ENCODE results near the gene IL17C. TPM values are rescaled to one million over a fixed set of nuclear protein-coding genes. Genes with fewer than 3 reads are reported as not detected.
A peak's percentile ranks its signal among the peaks of the same experiment; 100 is the strongest.

The IL17C gene
- polyA plus RNA-seq, 1 donor from 2014 or later: not detected

DNA sequence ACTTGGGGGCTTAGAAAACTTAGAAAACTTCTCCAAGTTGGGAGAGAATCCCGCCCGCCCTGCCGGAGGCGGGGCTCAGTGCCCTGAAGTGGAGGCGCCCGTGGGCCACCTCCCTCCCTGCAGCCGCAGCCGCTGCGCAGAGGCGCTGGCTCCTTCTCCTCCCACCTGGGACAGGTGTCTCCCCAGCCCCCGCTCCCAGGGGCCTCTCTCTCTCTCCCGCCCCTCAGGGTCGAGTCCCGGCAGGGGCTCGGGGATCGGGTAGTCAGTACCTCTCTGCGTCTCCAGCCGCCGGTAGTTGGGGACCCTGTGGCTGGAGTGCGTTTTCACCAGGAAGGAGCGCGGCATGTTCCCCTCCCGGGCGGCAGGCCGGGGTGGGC lies 47.7 kb downstream of the IL17C start:
- no peaks in the 10 kb centered on the region for H4K20me1 ChIP-seq (ENCODE audit: insufficient read depth)
- TF ChIP-seq RAD21 (conservative IDR thresholded peaks at IDR 0.05) (no peak), REST (IDR thresholded peaks at IDR 0.05; ENCODE audit: borderline replicate concordance) (no peak), MXI1 (conservative IDR thresholded peaks at IDR 0.05; ENCODE audit: poor library complexity, severe bottlenecking) (no peak), SMC3 (conservative IDR thresholded peaks at IDR 0.05; ENCODE audit: poor library complexity) (no peak), POLR2AphosphoS5 (IDR thresholded peaks at IDR 0.05) (no peak), CTCF (IDR thresholded peaks at IDR 0.05; ENCODE audit: poor library complexity, severe bottlenecking) (no peak)
- no peaks in the 10 kb centered on the region for H3K79me2 ChIP-seq (replicated peaks; ENCODE audit: insufficient read depth, low read length)
- H3K4me2 ChIP-seq (ENCODE audit: low read length): no peak overlapping the region
- H3K9ac ChIP-seq (ENCODE audit: low read length): peak overlapping the region; percentile 3
- H3K27me3 ChIP-seq (ENCODE audit: insufficient read depth, low read depth, low read length): peaks cover 45% of the 10 kb centered on the region
- H2AFZ ChIP-seq (ENCODE audit: low read depth, low read length): no peak overlapping the region
- no peak overlapping the region for H3K27ac ChIP-seq (ENCODE audit: low read length)
- no peaks in the 10 kb centered on the region for H3K9me2 ChIP-seq (ENCODE audit: insufficient read depth, low read length)
- no peaks in the 10 kb centered on the region for H3K9me3 ChIP-seq (ENCODE audit: low read length)
- no peaks in the 10 kb centered on the region for H3K36me3 ChIP-seq (ENCODE audit: insufficient read depth, low read length)
- no peaks in the 10 kb centered on the region for H3F3A ChIP-seq (ENCODE audit: insufficient read depth, low read length, poor library complexity, severe bottlenecking)
- H3K4me3 ChIP-seq (ENCODE audit: low read length): peak overlapping the region; percentile 68

DNA sequence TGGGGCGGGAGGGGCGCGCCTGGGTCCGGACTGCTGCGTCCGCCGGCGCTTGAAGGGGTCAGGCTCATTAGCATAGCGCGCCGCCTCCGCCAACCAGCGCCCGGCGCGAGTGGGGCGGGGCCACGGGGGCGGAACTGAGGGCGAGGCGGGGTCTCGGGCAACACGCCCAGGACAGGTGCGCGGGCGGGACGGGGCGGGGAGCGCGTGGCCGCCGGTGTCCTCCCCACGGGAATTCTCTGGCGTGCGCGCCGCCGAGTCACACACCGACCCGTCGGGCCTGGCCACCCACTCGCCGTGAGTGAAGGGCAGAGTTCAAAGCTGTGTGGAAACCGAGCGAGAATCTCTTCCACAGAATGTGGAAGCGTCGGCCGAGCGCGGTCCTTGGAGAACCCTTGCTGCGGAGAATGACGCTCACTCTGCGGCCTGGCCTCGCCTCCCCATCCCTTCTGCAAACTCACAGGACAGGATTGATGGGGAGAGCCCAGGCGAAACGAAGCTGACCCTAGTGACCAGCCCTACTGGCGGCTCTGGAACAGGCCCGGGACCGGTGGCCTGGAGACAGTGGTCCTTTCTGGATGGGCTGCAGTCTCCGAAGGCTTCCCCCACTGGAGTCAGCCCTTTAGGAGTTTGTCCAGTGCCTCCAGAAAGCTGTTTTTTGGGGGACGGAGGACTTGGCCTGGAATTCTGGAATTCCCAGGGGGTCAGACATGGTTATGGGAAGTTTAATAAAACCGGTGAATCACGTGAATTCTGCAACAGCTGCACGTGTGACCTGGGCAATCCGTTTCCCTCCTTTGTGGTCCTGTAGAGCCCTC lies 48.3 kb downstream of the IL17C start, which contains the start of gene SNAI3:
TSS of gene SNAI3 (minus strand) at position 69 of the 815 bp plus-strand sequence. CDS start 101 bp downstream, outside the sequence.
- H3F3A ChIP-seq (ENCODE audit: insufficient read depth, low read length, poor library complexity, severe bottlenecking): no peaks in the 10 kb centered on the region
- no peaks in the 10 kb centered on the region for H3K9me2 ChIP-seq (ENCODE audit: insufficient read depth, low read length)
- no peak within 1 kb of the TSS for H3K27ac ChIP-seq (ENCODE audit: low read length)
- TF ChIP-seq RAD21 (conservative IDR thresholded peaks at IDR 0.05) (no peak), MXI1 (conservative IDR thresholded peaks at IDR 0.05; ENCODE audit: poor library complexity, severe bottlenecking) (peak; percentile 34)
- peak within 1 kb of the TSS; percentile 25 for H3K4me2 ChIP-seq (ENCODE audit: low read length)
- no peaks in the 10 kb centered on the region for H3K36me3 ChIP-seq (ENCODE audit: insufficient read depth, low read length)
- no peak within 1 kb of the TSS for H2AFZ ChIP-seq (ENCODE audit: low read depth, low read length)
- H3K4me3 ChIP-seq (ENCODE audit: low read length): peak within 1 kb of the TSS; percentile 68
- H3K27me3 ChIP-seq (ENCODE audit: insufficient read depth, low read depth, low read length): peaks cover 45% of the 10 kb centered on the region
- H3K9me3 ChIP-seq (ENCODE audit: low read length): no peaks in the 10 kb centered on the region
- no peaks in the 10 kb centered on the region for H4K20me1 ChIP-seq (ENCODE audit: insufficient read depth)
- no peaks in the 10 kb centered on the region for H3K79me2 ChIP-seq (replicated peaks; ENCODE audit: insufficient read depth, low read length)
- H3K9ac ChIP-seq (ENCODE audit: low read length): peak within 1 kb of the TSS; percentile 3

- H3K9me3 ChIP-seq (ENCODE audit: low read length): no peaks in the 10 kb centered on the region
- no peak overlapping the region for H3K4me2 ChIP-seq (ENCODE audit: low read length)
- no peak overlapping the region for H3K4me3 ChIP-seq (ENCODE audit: low read length)
- no peaks in the 10 kb centered on the region for H3K79me2 ChIP-seq (replicated peaks; ENCODE audit: insufficient read depth, low read length)
- no peak for TF ChIP-seq POLR2AphosphoS5 (IDR thresholded peaks at IDR 0.05)
- no peak for TF ChIP-seq REST (IDR thresholded peaks at IDR 0.05; ENCODE audit: borderline replicate concordance)
- TF ChIP-seq SMC3 (conservative IDR thresholded peaks at IDR 0.05; ENCODE audit: poor library complexity): no peak
- no peak for TF ChIP-seq TAF1 (IDR thresholded peaks at IDR 0.05; ENCODE audit: low read depth)
- no peak for TF ChIP-seq EZH2 (IDR thresholded peaks at IDR 0.05; ENCODE audit: borderline replicate concordance, insufficient read depth, low read length, poor library complexity, severe bottlenecking)
- TF ChIP-seq RAD21 (conservative IDR thresholded peaks at IDR 0.05): no peak
- no peak for TF ChIP-seq MXI1 (conservative IDR thresholded peaks at IDR 0.05; ENCODE audit: poor library complexity, severe bottlenecking)
- no peak for TF ChIP-seq CTCF (IDR thresholded peaks at IDR 0.05; ENCODE audit: poor library complexity, severe bottlenecking)
- TF ChIP-seq EP300 (conservative IDR thresholded peaks at IDR 0.05; ENCODE audit: poor library complexity, severe bottlenecking): no peak
- no peaks in the 10 kb centered on the region for H3K36me3 ChIP-seq (ENCODE audit: insufficient read depth, low read length)
- no peaks in the 10 kb centered on the region for H3F3A ChIP-seq (ENCODE audit: insufficient read depth, low read length, poor library complexity, severe bottlenecking)
- no peak overlapping the region for H3K27ac ChIP-seq (ENCODE audit: low read length)
- H2AFZ ChIP-seq (ENCODE audit: low read depth, low read length): no peak overlapping the region
- H3K9ac ChIP-seq (ENCODE audit: low read length): no peak overlapping the region
- peaks cover 45% of the 10 kb centered on the region for H3K27me3 ChIP-seq (ENCODE audit: insufficient read depth, low read depth, low read length)
- H4K20me1 ChIP-seq (ENCODE audit: insufficient read depth): no peaks in the 10 kb centered on the region
- no peaks in the 10 kb centered on the region for H3K9me2 ChIP-seq (ENCODE audit: insufficient read depth, low read length)
Measured at GRCh38 chr16:88687254-88687576, 48.8 kb downstream of the IL17C start.

All from neural cell (in vitro differentiated cells).